Activated T-cell treated with anti-CD3 and anti-CD28 coated beads, Interleukin-2, amount 50 U/mL, for 24 hours (primary cell): ENCODE measurements around the gene TTPAL.

Experiments used
- DNase-seq: peaks from one replicate; pipeline ENCODE4 v3.0.0-alpha.2; 2020
- H3K27ac Mint-ChIP-seq: 2 replicates; pipeline ENCODE4 v1.8.0; 2020; ENCODE audit warnings: mild to moderate bottlenecking, mixed read lengths
- H3K27me3 Mint-ChIP-seq: 2 replicates; pipeline ENCODE4 v1.8.0; 2020; ENCODE audit warnings: mixed read lengths
- H3K36me3 Mint-ChIP-seq: 2 replicates; pipeline ENCODE4 v1.8.0; 2020; ENCODE audit warnings: low read depth, mixed read lengths
- H3K4me1 Mint-ChIP-seq: 2 replicates; pipeline ENCODE4 v1.8.0; 2020; ENCODE audit warnings: low read depth, mixed read lengths
- H3K4me3 Mint-ChIP-seq: 2 replicates; pipeline ENCODE4 v1.8.0; 2020; ENCODE audit warnings: mild to moderate bottlenecking, moderate library complexity, mixed read lengths
- H3K9me3 Mint-ChIP-seq: 2 replicates; pipeline ENCODE4 v1.8.0; 2020; ENCODE audit warnings: mixed read lengths

Gene TTPAL

DNA sequence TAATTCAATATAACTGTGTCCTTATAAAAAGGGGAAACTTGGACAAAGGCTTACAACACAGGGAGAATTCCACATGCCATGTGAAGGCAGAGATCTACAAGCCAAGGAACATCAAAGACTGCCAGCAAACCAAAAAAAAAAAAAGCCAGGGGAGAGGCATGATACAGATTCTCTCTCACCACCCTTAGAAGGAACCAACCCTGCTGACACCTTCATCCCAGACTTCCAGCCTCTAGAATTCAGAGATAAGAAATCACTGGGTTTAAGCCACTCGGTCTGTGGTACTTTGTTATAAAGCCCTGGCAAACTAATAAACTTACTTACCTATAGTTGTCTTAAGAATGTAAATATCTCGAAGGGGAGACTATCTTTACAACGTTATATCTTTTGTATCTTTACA is 41.8 kb downstream of the TTPAL start:
- Mint-ChIP-seq H3K9me3 (no peaks in the 10 kb centered on the region), H3K27ac (peak overlapping the region; percentile 38), H3K36me3 (peaks cover 44% of the 10 kb centered on the region), H3K4me1 (peaks cover 68% of the 10 kb centered on the region), H3K27me3 (no peaks in the 10 kb centered on the region), H3K4me3 (no peak overlapping the region)
- DNase-seq: no peak

DNA sequence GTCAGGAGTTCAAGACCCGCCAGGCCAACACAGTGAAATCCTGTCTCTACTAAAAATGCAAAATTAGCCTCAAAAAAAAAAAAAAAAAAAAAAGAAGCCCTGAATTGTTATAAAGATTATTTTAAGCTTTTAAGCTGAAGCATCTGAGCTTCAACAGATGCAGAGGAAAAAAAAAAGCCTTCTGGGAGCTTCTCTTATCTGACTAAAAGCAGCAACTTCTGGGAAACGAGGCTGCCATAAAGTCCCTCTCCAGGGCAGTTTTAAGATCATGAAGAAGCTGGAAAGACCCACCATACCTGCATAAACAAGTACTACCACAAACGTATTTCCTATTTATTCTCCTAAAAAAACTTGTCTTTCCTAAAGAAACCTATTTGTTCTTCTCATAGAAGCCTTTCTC is 42.6 kb downstream of the TTPAL start:
- no peak for DNase-seq
- H3K4me3 Mint-ChIP-seq: no peak overlapping the region
- H3K4me1 Mint-ChIP-seq: peaks cover 73% of the 10 kb centered on the region
- H3K27me3 Mint-ChIP-seq: no peaks in the 10 kb centered on the region
- peaks cover 37% of the 10 kb centered on the region for H3K36me3 Mint-ChIP-seq
- H3K27ac Mint-ChIP-seq: peak overlapping the region; percentile 38
- H3K9me3 Mint-ChIP-seq: no peaks in the 10 kb centered on the region

DNA sequence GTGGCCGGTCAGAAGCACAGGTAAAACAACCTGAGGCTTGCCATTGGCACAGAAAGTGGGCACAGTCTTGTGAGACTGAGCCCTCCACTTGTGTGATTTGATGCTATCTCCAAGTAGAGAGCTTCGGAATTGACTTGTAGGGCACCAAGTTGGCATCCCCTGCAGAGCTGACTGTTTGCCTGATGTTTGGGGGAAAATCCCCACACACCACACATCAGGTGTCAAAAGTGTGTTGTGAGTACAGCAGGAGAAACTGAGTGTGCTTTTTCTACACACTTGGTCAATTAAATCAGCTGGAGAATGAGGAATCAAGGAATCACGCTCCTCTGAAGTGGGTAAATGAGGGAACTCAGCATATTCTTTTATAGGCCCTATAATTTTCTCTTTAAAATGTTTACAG is 45.2 kb downstream of the TTPAL start:
- Mint-ChIP-seq H3K27me3 (no peaks in the 10 kb centered on the region), H3K4me1 (peaks cover 58% of the 10 kb centered on the region), H3K27ac (peak overlapping the region; percentile 93), H3K36me3 (peaks cover 26% of the 10 kb centered on the region), H3K9me3 (no peaks in the 10 kb centered on the region), H3K4me3 (peak overlapping the region; percentile 88)
- no peak for DNase-seq

DNA sequence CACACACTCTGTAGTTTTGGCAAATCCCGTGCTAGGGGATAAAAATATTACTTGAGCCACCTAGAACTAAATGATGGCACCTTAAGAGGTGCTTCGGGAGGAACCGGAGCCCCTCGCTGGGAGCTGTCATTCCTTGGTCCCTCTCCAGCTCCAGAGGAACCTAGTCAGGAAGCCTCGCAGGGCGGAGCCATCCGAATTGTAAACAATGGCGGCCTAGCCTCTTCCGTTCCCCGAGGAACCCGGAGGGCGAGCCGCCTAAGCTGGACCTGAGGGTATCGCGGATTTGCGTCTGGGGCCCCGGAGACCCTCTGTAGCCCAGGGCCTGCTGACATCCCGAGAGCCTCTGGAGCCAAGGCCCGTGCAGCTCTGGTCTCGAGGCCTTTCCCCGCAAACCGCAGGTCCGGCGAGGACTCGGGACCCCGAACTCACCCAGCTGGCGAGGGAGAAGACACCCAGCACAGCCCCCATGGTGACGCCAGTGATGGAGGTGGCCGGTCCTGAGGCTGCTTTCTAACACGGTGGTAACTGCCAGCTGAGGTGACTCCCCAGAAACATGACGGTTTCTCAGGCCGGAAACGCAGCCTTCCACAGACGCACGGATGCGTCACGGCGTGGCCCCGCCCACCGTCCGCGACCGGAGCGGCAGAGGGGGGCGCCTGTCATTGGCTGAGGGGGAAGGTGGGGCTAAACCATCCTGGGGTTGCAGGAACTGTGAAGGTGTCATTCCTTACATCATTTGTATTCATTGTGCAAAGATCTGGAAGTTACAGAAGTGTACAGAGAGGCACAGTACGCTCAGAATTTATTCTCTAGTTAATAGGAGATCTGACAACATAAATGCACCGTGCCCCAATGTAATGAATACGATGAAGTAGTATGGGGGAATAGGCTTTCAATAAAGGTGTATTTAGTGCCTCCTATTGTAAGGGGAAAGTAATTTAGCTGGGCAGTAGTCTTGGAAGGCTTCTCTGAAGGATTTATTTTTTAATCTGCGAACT is 46.1 kb downstream of the TTPAL start, which contains the start of gene SERINC3:
Gene SERINC3, minus strand, starts transcription at position 587 of the 998 bp plus-strand sequence. Its CDS starts 119 bp downstream, at position 468.
- H3K9me3 Mint-ChIP-seq: no peaks in the 10 kb centered on the region
- H3K27ac Mint-ChIP-seq: peak within 1 kb of the TSS; percentile 93
- peaks cover 58% of the 10 kb centered on the region for H3K4me1 Mint-ChIP-seq
- peaks cover 22% of the 10 kb centered on the region for H3K36me3 Mint-ChIP-seq
- H3K27me3 Mint-ChIP-seq: no peaks in the 10 kb centered on the region
- peak within 1 kb of the TSS; percentile 88 for H3K4me3 Mint-ChIP-seq
- DNase-seq: peak; percentile 98

DNA sequence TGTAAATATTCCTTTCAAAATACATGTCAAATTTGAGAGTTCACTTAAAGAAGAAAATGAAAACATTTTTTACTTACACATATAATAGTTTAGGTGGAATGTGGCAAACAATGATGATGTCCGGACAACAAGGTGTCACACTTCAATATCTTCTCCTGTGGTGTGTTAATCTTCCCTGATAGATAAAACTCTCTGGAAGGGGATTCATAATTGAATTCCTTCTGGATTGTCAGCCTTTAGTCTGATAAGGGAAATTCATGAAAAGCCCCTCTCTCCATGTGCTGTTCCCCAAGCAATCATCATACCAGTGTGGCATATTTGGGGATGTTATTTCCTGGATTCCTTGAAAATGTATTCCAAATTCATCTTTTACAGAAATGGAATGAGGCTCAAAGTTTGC is 47.2 kb downstream of the TTPAL start:
- peak overlapping the region; percentile 93 for H3K27ac Mint-ChIP-seq
- H3K4me3 Mint-ChIP-seq: peak overlapping the region; percentile 88
- peaks cover 47% of the 10 kb centered on the region for H3K4me1 Mint-ChIP-seq
- DNase-seq: no peak
- H3K27me3 Mint-ChIP-seq: no peaks in the 10 kb centered on the region
- H3K9me3 Mint-ChIP-seq: no peaks in the 10 kb centered on the region
- peaks cover 16% of the 10 kb centered on the region for H3K36me3 Mint-ChIP-seq

DNA sequence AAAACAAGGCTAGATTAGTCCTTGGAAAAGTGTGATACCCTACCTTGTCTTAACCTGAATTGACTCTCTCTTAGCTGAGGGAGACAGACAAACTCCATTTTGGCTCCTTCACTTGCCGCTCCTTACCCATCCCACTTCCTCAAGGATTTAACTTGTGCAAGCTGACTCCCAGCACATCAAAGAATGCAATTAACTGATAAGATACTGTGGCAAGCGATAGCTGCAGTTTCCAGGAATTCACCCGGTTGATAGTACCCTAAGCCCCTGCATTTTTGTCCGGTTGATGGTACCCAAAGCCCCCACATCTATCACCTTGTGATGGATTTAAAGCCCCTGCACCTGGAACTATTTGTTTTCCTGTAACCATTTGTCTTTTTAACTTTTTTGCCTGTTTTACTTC is 48.1 kb downstream of the TTPAL start:
- no peak overlapping the region for H3K4me3 Mint-ChIP-seq

DNA sequence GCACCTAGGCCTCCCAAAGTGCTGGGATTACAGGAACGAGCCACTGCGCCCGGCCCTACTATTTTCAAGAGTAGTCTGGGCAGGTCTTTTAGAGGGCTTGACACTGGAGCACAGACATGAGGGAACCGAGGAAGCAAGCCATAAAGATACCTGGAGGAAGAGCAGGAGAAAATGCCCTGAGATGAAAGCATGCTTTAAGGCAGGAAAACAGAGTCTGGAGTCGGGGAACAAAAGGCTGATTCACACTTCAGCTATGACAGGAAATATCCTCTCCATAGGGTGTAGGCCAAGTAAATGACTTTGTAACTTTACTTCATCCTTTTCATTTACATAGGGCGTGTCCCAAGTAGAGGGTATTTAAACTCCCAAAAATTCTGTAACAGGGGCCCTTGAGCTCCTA is 50.5 kb downstream of the TTPAL start:
- peaks cover 22% of the 10 kb centered on the region for H3K4me1 Mint-ChIP-seq
- peaks cover 3% of the 10 kb centered on the region for H3K36me3 Mint-ChIP-seq
- H3K4me3 Mint-ChIP-seq: no peak overlapping the region
- DNase-seq: no peak
- no peaks in the 10 kb centered on the region for H3K27me3 Mint-ChIP-seq
- H3K9me3 Mint-ChIP-seq: no peaks in the 10 kb centered on the region
- no peak overlapping the region for H3K27ac Mint-ChIP-seq

More for the DNA sequence above, 48.1 kb downstream of the TTPAL start:
- Mint-ChIP-seq H3K36me3 (peaks cover 14% of the 10 kb centered on the region), H3K27ac (peak overlapping the region; percentile 93), H3K27me3 (no peaks in the 10 kb centered on the region), H3K9me3 (no peaks in the 10 kb centered on the region), H3K4me1 (peaks cover 42% of the 10 kb centered on the region)
- DNase-seq: no peak

DNA sequence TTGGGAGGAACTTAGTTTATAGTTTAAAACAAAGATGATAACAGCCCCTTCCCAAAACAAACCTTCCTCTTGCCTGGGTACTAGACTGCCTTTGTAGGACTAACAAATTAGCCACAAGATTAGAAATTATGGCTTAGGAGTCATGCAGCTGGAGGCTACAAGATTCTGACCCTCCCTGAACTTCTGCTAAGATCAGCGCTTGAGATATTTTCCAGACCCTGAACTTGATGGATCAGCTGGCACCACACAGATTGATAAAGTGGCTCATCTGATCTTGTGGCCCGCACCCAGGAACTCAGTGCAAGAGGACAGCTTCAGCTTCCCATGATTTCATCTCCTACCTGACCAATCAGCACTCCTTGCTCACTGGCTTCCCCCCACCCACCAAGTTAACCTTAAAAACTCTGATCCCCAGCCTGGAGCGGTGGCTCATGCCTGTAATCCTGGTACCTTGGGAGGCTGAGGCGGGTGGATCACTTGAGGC is 52.1 kb downstream of the TTPAL start:
- Mint-ChIP-seq H3K4me3 (no peak overlapping the region), H3K27ac (no peak overlapping the region), H3K9me3 (no peaks in the 10 kb centered on the region), H3K27me3 (no peaks in the 10 kb centered on the region), H3K4me1 (peaks cover 17% of the 10 kb centered on the region), H3K36me3 (no peaks in the 10 kb centered on the region)
- DNase-seq: no peak

DNA sequence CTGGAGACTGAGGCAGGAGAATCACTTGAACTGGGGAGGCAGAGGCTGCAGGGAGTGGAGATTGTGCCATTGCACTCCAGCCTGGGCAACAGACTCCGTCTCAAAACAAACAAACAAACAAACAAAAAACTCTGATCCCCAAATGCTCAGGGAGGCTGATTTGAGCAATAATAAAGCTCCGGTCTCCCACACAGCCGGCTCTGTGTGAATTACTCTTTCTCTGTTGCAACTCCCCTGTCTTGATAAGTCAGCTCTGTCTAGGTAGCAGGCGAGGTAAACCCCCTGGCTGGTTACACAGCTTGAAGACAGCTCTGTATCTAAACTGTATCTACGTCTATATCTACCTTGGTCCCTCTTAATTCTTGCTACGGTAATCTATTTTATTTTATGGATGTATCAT is 52.6 kb downstream of the TTPAL start:
- no peak overlapping the region for H3K4me3 Mint-ChIP-seq
- DNase-seq: no peak
- peaks cover 12% of the 10 kb centered on the region for H3K4me1 Mint-ChIP-seq
- no peaks in the 10 kb centered on the region for H3K27me3 Mint-ChIP-seq
- no peaks in the 10 kb centered on the region for H3K9me3 Mint-ChIP-seq
- no peaks in the 10 kb centered on the region for H3K36me3 Mint-ChIP-seq
- H3K27ac Mint-ChIP-seq: no peak overlapping the region

DNA sequence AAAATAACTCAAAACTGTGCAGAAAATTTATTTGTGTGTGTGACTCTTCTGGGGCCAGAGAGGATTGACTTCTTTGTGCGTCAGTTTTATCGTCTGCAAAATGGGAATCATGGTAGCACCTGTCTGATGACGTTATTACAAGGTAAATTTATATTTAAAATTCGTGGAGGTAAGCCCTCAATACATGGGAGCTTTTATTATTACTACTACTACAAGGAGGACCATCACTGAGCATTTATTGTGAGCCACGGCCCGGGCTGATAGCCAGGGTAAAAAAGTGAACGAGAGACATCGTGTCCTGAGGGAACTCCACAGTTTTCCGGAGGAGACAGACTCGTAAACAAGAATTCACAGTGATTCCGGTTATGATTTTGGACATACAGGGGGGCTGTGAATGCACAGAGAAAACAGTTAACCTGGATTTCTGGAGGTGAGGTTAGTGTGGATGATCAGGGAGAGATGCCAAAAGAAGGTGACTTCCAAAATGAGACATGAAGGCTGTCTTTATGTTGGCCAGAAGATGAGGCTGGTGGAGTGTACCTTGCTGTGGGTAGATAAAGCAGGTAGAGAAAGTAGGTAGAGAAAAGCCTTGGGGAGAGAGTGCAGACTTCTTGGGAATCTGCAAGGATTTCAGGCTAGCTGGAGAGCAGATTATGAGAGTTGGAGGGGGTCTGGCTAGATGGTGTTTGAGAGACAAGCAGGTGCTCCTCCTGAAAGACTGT is 56.7 kb downstream of the TTPAL start:
- Mint-ChIP-seq H3K4me3 (no peak overlapping the region), H3K27me3 (no peaks in the 10 kb centered on the region), H3K9me3 (no peaks in the 10 kb centered on the region), H3K27ac (no peak overlapping the region), H3K36me3 (no peaks in the 10 kb centered on the region), H3K4me1 (peaks cover 6% of the 10 kb centered on the region)
- DNase-seq: no peak

DNA sequence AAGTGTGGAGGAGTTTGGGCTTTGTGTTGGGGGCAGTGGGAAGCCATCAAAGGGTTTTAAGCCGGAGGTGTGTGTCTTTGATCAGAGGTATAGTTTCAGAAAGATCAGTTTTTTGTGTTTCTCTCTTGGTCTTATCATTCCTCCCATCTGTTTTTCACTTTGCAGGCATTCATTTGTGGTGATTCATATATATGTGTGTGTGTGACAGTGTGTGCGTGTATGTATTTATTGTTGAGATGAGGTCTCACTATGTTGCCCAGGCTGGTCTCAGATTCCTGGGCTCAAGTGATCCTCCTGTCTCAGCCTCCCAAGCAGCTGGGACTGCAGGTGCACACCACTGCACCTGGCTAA is 57.3 kb downstream of the TTPAL start:
- H3K27ac Mint-ChIP-seq: no peak overlapping the region
- no peaks in the 10 kb centered on the region for H3K27me3 Mint-ChIP-seq
- no peak for DNase-seq
- no peak overlapping the region for H3K4me3 Mint-ChIP-seq
- H3K4me1 Mint-ChIP-seq: peaks cover 6% of the 10 kb centered on the region
- no peaks in the 10 kb centered on the region for H3K9me3 Mint-ChIP-seq
- no peaks in the 10 kb centered on the region for H3K36me3 Mint-ChIP-seq

DNA sequence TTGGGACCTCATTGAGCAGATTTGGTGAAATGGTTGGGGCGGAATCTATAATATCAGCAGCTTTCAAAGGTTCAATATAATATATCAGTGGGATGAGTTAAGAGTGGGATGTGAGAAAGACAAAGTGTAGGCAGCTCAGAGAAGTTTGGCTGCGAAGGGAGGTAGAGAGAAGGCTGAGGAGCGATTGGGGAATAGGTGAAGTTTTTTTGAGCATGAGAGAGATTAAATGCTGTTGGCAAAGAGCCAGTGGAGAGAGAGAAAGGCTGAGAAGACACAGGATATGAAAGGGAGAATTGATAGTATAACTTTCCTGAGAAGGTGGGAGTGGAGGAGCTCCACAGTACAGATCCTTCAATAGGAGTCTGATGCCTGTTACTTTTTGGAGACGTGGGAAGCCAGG is 58.3 kb downstream of the TTPAL start:
- Mint-ChIP-seq H3K4me3 (no peak overlapping the region), H3K36me3 (no peaks in the 10 kb centered on the region), H3K27me3 (no peaks in the 10 kb centered on the region), H3K4me1 (peaks cover 6% of the 10 kb centered on the region), H3K9me3 (no peaks in the 10 kb centered on the region), H3K27ac (no peak overlapping the region)
- DNase-seq: no peak

DNA sequence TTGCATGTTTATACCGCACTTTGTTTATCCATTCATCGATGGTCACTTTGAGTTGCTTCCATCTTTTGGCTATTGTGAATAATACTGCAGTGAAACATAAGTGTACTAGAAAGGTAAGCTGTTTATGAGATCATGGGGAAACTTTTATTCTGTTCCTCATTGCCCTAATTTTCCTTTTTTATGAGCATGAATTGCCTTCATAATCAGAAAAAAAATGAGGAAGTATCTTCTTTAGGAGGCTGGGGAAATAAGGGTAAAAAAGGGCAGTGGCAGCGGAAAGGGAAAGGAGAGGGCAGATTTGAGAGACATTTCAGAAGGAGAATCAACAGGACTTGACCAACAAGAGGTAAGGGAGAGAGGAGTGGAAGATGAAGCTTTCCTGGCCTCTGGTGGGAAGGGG is 60.5 kb downstream of the TTPAL start:
- Mint-ChIP-seq H3K27ac (no peak overlapping the region), H3K36me3 (no peaks in the 10 kb centered on the region), H3K4me3 (no peak overlapping the region), H3K9me3 (no peaks in the 10 kb centered on the region), H3K4me1 (peaks cover 5% of the 10 kb centered on the region), H3K27me3 (no peaks in the 10 kb centered on the region)
- DNase-seq: no peak

DNA sequence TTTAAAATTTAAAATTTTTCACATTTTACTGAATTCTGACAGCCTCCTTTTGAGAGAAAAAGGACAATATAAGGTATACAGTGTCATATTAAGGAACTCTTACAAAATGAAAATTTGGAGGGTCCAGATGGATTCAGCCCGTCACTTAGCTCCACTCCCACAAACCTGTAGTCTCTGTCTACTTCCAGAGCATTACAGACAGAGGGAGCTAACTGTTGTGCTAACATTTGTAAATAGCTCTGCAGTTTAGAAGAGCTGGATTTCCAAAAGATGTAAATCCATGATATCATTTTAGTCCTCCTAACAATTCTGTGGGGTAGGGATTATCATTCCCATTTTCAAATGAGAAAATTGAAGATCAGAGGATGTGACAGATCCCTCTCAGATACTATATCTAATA is 62.3 kb downstream of the TTPAL start:
- Mint-ChIP-seq H3K27me3 (no peaks in the 10 kb centered on the region), H3K36me3 (no peaks in the 10 kb centered on the region), H3K4me1 (no peaks in the 10 kb centered on the region), H3K27ac (no peak overlapping the region), H3K4me3 (no peak overlapping the region), H3K9me3 (no peaks in the 10 kb centered on the region)
- DNase-seq: no peak

DNA sequence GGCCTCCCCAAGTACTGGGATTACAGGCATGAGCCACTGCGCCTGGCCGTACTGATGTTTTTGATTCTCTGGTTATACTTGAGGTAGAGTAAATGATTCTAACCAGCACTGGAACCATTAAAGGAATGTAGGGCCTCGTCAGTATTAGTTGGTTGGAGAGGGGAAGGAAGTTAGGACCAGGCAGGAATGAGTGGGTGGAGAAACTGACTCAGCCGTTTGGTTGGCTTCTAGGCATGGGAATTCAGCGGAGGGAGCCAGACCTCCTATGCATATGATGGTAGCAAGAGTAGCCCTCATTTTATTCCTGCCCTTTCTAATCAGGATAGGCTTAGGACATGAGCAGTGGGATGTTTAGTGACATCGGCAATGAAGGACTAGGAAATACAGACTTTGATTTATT is 65.2 kb downstream of the TTPAL start:
- Mint-ChIP-seq H3K27ac (no peak overlapping the region), H3K9me3 (no peaks in the 10 kb centered on the region), H3K27me3 (no peaks in the 10 kb centered on the region), H3K4me1 (no peaks in the 10 kb centered on the region), H3K36me3 (no peaks in the 10 kb centered on the region), H3K4me3 (no peak overlapping the region)
- DNase-seq: no peak
